Measurements from ENCODE around the gene ERAS.

The ERAS gene

DNA sequence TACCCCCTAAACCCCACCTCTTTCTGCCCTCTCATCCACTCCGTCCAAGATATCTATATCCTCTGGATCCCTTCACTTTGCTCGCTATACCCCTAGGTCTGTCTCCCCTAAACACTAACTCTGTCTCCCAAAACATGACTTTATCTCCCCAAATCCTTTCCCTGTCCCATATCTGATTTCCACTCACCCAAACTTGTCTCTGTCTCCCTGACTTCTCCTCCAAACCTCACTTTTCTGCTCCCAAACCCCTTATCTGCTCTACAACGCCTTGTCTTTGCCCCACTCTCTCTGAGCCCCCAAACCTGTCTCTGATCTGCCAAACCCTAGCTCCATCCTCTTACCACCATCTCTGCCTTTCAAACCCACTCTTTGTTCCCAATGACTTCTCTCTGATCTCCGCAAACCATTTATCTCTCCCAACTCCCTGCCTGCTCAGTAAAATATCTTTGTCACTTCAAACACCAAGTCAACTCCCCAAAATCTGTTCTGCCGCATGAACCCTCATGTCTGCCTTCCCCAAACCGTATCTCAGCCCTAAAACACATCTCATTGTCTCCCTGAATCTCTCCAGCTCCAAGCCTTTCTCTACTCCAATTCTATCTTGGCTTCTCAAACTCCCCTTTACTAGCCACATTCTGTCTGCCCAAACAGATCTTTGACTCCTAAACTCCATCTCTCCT, 39.3 kb upstream of the ERAS start:
- no peak overlapping the region for H3K4me3 ChIP-seq (replicated peaks; ENCODE audit: low read depth, low read length)
- no peaks in the 10 kb centered on the region for H3K36me3 ChIP-seq (ENCODE audit: control insufficient read depth, insufficient read depth, low read length)
- no peak for DNase-seq (ENCODE audit: extremely low read depth, insufficient read length)
- H3K27me3 ChIP-seq (replicated peaks; ENCODE audit: control insufficient read depth, insufficient read depth, low read length): no peaks in the 10 kb centered on the region
- TF ChIP-seq CTCF (IDR thresholded peaks at IDR 0.05; ENCODE audit: insufficient read depth, low read length, poor library complexity, severe bottlenecking): no peak

DNA sequence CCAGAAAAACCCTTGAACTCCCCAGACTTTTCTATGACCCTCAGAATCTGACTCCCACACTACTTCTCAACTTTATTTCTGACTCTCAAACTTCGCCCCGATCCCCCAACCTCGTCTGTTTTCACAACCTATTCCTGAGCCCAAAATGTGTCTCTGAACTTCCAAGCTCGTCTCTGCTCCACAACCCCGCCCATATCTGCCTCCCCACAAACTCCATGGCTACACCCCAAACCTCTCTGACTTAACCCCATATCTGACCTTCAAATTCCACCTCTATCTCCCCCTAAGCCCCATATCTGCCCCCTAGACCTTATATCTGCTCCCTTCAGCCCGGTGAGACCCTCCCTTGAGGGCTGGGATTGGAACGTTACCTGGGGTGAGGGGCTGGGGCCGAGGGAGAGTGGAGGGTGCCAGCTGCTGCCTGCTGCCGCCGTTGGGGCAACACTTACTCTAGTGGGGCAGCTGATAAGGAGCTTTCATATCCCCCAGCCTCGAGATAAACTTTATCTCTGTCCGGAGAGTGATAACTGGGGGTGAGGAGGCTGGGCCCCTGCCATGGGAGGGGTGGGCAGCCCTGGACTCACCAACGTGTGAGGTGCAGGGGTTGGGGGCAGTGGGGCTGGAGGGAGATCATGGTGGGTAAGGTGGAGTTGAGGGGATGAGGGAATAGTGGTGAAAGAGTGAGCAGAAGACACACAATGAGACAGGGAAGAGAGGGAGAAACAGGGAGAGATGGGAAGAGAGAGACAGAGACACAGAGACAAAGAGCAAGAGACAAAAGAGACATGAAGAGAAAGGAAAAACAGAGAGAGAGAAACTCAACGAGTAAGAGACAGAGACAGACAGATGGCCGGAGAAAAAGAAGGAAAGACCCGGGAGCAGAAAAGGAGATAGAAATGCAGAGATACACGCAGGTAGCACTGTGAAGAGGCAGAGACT, 38.5 kb upstream of the ERAS start:
- TF ChIP-seq CTCF (IDR thresholded peaks at IDR 0.05; ENCODE audit: insufficient read depth, low read length, poor library complexity, severe bottlenecking): no peak
- no peaks in the 10 kb centered on the region for H3K36me3 ChIP-seq (ENCODE audit: control insufficient read depth, insufficient read depth, low read length)
- no peak overlapping the region for H3K4me3 ChIP-seq (replicated peaks; ENCODE audit: low read depth, low read length)
- no peak for DNase-seq (ENCODE audit: extremely low read depth, insufficient read length)
- H3K27me3 ChIP-seq (replicated peaks; ENCODE audit: control insufficient read depth, insufficient read depth, low read length): no peaks in the 10 kb centered on the region

DNA sequence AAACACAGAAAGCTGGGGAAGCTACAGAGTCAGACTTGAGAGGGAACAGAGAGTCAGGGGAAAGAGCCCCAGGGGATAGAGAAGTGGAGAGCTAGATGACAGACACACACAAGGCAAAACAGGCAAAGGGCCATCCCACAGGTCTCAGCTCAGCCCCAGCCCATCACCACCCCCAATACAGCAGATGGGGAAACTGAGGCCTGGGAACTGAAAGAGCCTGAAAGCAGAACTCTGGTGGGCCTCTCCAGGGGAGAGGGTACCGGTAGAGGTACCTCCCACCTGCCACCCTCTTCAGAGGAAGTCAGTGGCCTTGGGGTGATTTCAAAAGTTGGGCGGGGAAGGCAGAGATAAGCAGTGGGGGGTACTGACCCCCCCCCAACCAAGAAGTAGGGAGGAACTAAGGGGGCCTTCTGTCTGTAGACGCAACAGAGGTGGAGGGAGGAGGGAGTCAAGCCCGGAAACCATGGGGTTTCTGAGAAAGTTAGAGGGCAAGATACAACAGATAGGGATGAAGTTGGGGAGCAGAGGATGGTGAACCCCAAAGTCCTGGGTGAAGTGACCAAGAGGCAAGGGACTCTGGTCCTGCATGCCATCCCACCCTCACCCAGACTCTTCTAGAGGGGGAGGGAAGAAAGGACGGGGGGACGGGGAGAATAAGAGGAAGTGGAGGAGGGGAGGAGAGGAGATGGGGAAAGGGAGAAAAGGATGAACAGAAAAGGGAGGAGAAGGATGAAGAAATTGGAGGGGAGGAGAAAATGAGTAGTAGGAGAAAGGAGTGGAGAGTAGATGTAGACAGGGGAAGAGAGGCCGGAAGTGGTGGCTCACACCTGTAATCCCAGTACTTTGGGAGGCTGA, 36.7 kb upstream of the ERAS start:
- Histone ChIP-seq H3K27me3 (replicated peaks; ENCODE audit: control insufficient read depth, insufficient read depth, low read length) (no peaks in the 10 kb centered on the region), H3K4me3 (replicated peaks; ENCODE audit: low read depth, low read length) (no peak overlapping the region), H3K36me3 (ENCODE audit: control insufficient read depth, insufficient read depth, low read length) (no peaks in the 10 kb centered on the region)
- TF ChIP-seq CTCF (IDR thresholded peaks at IDR 0.05; ENCODE audit: insufficient read depth, low read length, poor library complexity, severe bottlenecking): no peak
- DNase-seq (ENCODE audit: extremely low read depth, insufficient read length): no peak

GRCh38 chrX:48790477-48790876, 35.8 kb upstream of the ERAS start:
- no peak for TF ChIP-seq CTCF (IDR thresholded peaks at IDR 0.05; ENCODE audit: insufficient read depth, low read length, poor library complexity, severe bottlenecking)
- Histone ChIP-seq H3K36me3 (ENCODE audit: control insufficient read depth, insufficient read depth, low read length) (no peaks in the 10 kb centered on the region), H3K27me3 (replicated peaks; ENCODE audit: control insufficient read depth, insufficient read depth, low read length) (no peaks in the 10 kb centered on the region)

DNA sequence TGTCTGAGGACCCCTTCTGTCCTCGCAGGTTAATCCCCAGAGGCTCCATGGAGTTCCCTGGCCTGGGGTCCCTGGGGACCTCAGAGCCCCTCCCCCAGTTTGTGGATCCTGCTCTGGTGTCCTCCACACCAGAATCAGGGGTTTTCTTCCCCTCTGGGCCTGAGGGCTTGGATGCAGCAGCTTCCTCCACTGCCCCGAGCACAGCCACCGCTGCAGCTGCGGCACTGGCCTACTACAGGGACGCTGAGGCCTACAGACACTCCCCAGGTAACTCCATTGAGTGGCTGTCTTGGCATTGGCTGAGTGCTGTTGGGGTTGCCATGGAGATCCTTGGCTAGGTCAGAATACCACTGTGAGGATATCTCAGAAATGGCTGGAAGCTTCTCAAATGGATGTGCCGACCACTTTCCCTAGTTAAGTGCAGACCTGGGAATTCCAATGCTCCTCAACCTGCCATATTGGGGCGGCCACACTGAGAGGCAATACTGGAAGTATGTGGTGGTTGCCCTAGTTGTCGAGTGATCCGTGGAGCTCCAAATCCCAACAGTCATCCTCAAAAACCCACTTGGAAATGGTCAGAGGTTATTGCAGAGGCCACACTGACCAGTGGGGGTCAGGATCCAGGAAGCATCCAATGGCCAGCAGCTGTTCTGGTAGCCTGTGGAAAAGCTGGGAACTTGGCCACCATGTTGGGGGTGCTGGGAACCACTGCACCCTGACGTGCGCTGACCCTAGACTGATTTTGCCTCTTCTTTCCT, 35.1 kb upstream of the ERAS start:
- no peaks in the 10 kb centered on the region for H3K36me3 ChIP-seq (ENCODE audit: control insufficient read depth, insufficient read depth, low read length)
- no peaks in the 10 kb centered on the region for H3K27me3 ChIP-seq (replicated peaks; ENCODE audit: control insufficient read depth, insufficient read depth, low read length)
- no peak for DNase-seq (ENCODE audit: extremely low read depth, insufficient read length)
- no peak overlapping the region for H3K4me3 ChIP-seq (replicated peaks; ENCODE audit: low read depth, low read length)
- no peak for TF ChIP-seq CTCF (IDR thresholded peaks at IDR 0.05; ENCODE audit: insufficient read depth, low read length, poor library complexity, severe bottlenecking)

More at GRCh38 chrX:48790477-48790876, 35.8 kb upstream of the ERAS start:
- no peak overlapping the region for H3K4me3 ChIP-seq (replicated peaks; ENCODE audit: low read depth, low read length)
- DNase-seq (ENCODE audit: extremely low read depth, insufficient read length): no peak
